Spleen (tissue), 11 donors: ENCODE results near the gene ENPEP. TPM values are rescaled to one million over a fixed set of nuclear protein-coding genes. Genes with fewer than 3 reads are reported as not detected.

ENCODE experiments used
- DNase-seq: peaks from one replicate; pipeline ENCODE4 v3.0.0-alpha.2; 2020
- H3K27ac ChIP-seq, 8 donors: fragments of 200-600 bp; sonication (generic) in 7 of 8; 1 replicate in 4 of 8; 2 replicates in 4 of 8; pipeline versions ENCODE4 v1.5.0 to v1.8.0; 2016 to 2021; ENCODE audit warnings: inconsistent platforms in 4 of 8, mild to moderate bottlenecking in 4 of 8, moderate library complexity in 1 of 8
- H3K27me3 ChIP-seq, 7 donors: fragments of 200-600 bp; sonication (generic) in 6 of 7; replicated peaks in 1 of 7; 1 replicate in 4 of 7; 2 replicates in 3 of 7; pipeline versions ENCODE4 v1.5.0 to v1.8.0; 2016 to 2021; ENCODE audit warnings: inconsistent platforms in 3 of 7, mild to moderate bottlenecking in 1 of 7
- H3K36me3 ChIP-seq, 6 donors: fragments of 200-600 bp; sonication (generic) in 5 of 6; 1 replicate in 4 of 6; 2 replicates in 2 of 6; pipeline versions ENCODE4 v1.5.0 to v1.8.0; 2016 to 2021; ENCODE audit warnings: inconsistent platforms in 2 of 6
- H3K4me1 ChIP-seq, 6 donors: fragments of 200-600 bp; sonication (generic) in 5 of 6; 1 replicate in 3 of 6; 2 replicates in 3 of 6; pipeline versions ENCODE4 v1.5.0 to v1.8.0; 2016 to 2021; ENCODE audit warnings: inconsistent platforms in 3 of 6
- H3K4me3 ChIP-seq, 8 donors: fragments of 200-600 bp; sonication (generic) in 7 of 8; 1 replicate in 4 of 8; 2 replicates in 4 of 8; pipeline versions ENCODE4 v1.5.0 to v1.8.0; 2016 to 2021; ENCODE audit warnings: inconsistent platforms in 4 of 8, mild to moderate bottlenecking in 4 of 8, moderate library complexity in 2 of 8
- H3K9me3 ChIP-seq, 8 donors: fragments of 200-600 bp; sonication (generic) in 7 of 8; 1 replicate in 4 of 8; 2 replicates in 4 of 8; pipeline versions ENCODE4 v1.5.0 to v1.8.0; 2016 to 2021; ENCODE audit warnings: inconsistent platforms in 4 of 8
- POLR2A ChIP-seq, 3 donors: fragments of 450-650 bp; IDR thresholded peaks; one replicate each; pipeline ENCODE4 v1.5.1; 2017; ENCODE audit warnings: antibody characterized with exemption in 3 of 3, mild to moderate bottlenecking in 1 of 3
- POLR2AphosphoS5 ChIP-seq, 3 donors: sonication (generic); formaldehyde crosslinking; IDR thresholded peaks; one replicate each; pipeline ENCODE4 v1.5.1; 2017; ENCODE audit warnings: antibody characterized with exemption in 3 of 3
- WGBS, 5 donors: extraction: QIAGEN DNeasy Blood & Tissue Kit in 3 of 5; methylation state at CpG; one replicate each; pipeline versions ENCODE4 v1.1.5 to v1.1.7; 2013 to 2018; 5-methylcytosine and 5-hydroxymethylcytosine counted together
- intact Hi-C: fragments of 100-400 bp; cut with DNase I; formaldehyde crosslinking; loops from one replicate; pipeline ENCODE4 v1.15.0; 2023; ENCODE audit warnings: low total_unique reads
- polyA plus RNA-seq, 3 donors: library from polyadenylated mRNA; stranded (reverse); fragments of 200-250 nt; gene quantifications; one replicate each; pipeline ENCODE4 v1.2.1, GENCODE V29; 2013
- total RNA-seq, 7 donors: library from RNA; depleted of rRNA in 3 of 7; stranded (reverse); fragments of >200 nt in 3 of 7; fragmentation: NEBNext Ultra II Directional in 4 of 7; extraction: Animal tissue kit (Norgen Biotek cat#: 25700) in 4 of 7; gene quantifications; one replicate each; pipeline versions ENCODE4 v1.1.0 to v1.2.1, GENCODE V29; 2016 to 2021
- TF ChIP-seq, protein P1 (sequence below), 11 experiments: fragments of 200-600 bp in 7 of 11; fragments of 450-650 bp in 4 of 11; sonication (generic) in 4 of 11; IDR thresholded peaks in 8 of 11; conservative IDR thresholded peaks in 3 of 11; 1 replicate in 7 of 11; 2 replicates in 4 of 11; pipeline versions ENCODE4 v1.4.0 to v1.8.0; 2016 to 2021; ENCODE audit warnings: antibody characterized with exemption in 11 of 11, inconsistent platforms in 4 of 11, mild to moderate bottlenecking in 1 of 11
- donor health status: healthy with polysubstance abuse.
- donor health status: DM: no; HTN: no; CAD: no; lungs with moderate emphysema.
- donor health status: DM: no; HTN: no; CAD: no.
- donor health status: Bipolar disorder and iron deficiency.
- donor health status: healthy.
- donor health status: DM: no; HTN: no; CAD: no.
- donor health status: DM: yes; HTN: yes; CAD: no.

ENPEP gene
- total and polyA plus RNA-seq, 10 donors = 1.8 to 48.3 (median 30.3) TPM

DNA sequence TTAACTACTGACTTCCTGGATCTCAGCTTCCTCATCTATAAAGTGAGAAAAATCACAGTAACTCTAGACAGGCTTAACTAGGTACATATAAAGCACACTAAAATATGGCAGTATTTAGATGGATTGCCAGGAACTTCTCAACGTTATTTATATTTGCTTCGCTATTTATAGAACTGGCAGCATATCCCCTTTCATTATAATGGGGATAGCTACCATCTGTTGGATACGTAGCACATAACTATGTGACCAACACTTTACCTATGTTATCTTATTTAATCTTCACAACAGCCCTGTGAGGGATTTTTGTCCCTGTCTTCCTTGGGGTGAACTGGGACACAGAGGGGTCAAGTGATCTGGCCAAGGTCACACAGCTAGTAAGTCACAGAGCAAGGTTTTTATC, 64.6 kb downstream of the ENPEP start:
- no peak overlapping the region for H3K27ac ChIP-seq
- intact Hi-C loops = no loop called here
- H3K9me3 ChIP-seq = peaks cover 0 to 10% (median 4%) of the 10 kb centered on the region in 8 donors
- 45 to 62% (median 56%) methylated on average over 3 of the region's 3 CpGs for WGBS, 5 donors
- no peaks in the 10 kb centered on the region for H3K4me1 ChIP-seq
- TF ChIP-seq, protein P1, sequence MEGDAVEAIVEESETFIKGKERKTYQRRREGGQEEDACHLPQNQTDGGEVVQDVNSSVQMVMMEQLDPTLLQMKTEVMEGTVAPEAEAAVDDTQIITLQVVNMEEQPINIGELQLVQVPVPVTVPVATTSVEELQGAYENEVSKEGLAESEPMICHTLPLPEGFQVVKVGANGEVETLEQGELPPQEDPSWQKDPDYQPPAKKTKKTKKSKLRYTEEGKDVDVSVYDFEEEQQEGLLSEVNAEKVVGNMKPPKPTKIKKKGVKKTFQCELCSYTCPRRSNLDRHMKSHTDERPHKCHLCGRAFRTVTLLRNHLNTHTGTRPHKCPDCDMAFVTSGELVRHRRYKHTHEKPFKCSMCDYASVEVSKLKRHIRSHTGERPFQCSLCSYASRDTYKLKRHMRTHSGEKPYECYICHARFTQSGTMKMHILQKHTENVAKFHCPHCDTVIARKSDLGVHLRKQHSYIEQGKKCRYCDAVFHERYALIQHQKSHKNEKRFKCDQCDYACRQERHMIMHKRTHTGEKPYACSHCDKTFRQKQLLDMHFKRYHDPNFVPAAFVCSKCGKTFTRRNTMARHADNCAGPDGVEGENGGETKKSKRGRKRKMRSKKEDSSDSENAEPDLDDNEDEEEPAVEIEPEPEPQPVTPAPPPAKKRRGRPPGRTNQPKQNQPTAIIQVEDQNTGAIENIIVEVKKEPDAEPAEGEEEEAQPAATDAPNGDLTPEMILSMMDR (IDR thresholded peaks at IDR 0.05 in 8 of 11, conservative IDR thresholded peaks at IDR 0.05 in 3 of 11) = no peak
- no peak for TF ChIP-seq POLR2A (IDR thresholded peaks at IDR 0.05)
- no peak for TF ChIP-seq POLR2AphosphoS5 (IDR thresholded peaks at IDR 0.05)
- H3K27me3 ChIP-seq = no peaks in the 10 kb centered on the region
- no peak overlapping the region for H3K4me3 ChIP-seq
- DNase-seq = no peak
- H3K36me3 ChIP-seq = no peaks in the 10 kb centered on the region

DNA sequence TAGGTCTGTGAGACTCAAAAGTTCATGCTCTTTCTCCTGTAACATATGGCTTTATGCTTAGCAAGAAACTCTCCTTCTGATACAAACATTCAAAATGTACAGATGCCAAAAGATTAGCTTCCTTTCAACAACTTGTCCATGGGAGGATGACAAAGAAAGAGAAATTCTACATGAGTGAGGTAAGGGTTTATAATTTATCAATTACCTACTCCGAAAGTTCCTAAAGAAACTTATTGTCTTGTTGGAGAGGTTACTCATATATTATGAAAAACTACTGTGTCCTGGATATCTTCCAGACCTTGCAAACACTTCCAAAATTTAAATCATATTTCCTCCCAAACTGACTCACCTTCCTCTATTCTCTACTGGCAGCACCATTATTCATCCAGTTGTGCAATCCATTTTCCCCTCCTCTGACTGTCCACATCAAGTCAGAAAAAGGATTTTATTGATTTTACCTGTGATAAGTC, 65.1 kb downstream of the ENPEP start:
- TF ChIP-seq, protein P1 (IDR thresholded peaks at IDR 0.05 in 8 of 11, conservative IDR thresholded peaks at IDR 0.05 in 3 of 11) = no peak
- TF ChIP-seq POLR2A (IDR thresholded peaks at IDR 0.05) (no peak), POLR2AphosphoS5 (IDR thresholded peaks at IDR 0.05) (no peak)
- Histone ChIP-seq H3K9me3 (peaks cover 0 to 10% (median 4%) of the 10 kb centered on the region in 8 donors), H3K4me1 (no peaks in the 10 kb centered on the region), H3K27ac (no peak overlapping the region), H3K36me3 (no peaks in the 10 kb centered on the region), H3K27me3 (no peaks in the 10 kb centered on the region), H3K4me3 (no peak overlapping the region)
- no peak for DNase-seq
- intact Hi-C loops = no loop called here
- WGBS, 5 donors = 70 to 84% (median 80%) methylated on average over 1 of the region's 1 CpG

DNA sequence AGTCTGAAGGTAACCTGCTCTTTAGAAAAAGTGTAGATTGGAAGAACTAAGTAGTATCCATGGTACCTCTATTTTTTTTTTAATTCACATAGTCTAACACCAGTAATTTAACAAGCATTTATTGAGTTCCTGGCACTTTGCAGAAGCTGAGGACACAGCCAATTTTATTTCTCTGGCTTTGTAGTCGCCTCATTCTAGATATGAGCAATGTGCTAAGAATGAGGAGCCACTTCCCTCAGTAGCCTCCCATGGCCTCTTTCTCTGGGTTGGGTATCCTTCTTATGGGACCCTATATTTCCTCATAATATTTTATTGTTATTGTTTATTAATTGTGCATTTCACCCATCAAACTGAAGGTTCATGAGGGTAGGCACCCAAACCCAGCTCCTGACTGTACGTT, 67.6 kb downstream of the ENPEP start:
- H3K36me3 ChIP-seq = no peaks in the 10 kb centered on the region
- DNase-seq = no peak
- intact Hi-C loops = no loop called here
- 68 to 89% (median 69%) methylated on average over 2 of the region's 2 CpGs for WGBS, 5 donors
- TF ChIP-seq POLR2A (IDR thresholded peaks at IDR 0.05) (no peak), POLR2AphosphoS5 (IDR thresholded peaks at IDR 0.05) (no peak)
- TF ChIP-seq, protein P1 (IDR thresholded peaks at IDR 0.05 in 8 of 11, conservative IDR thresholded peaks at IDR 0.05 in 3 of 11) = no peak
- no peak overlapping the region for H3K27ac ChIP-seq
- no peaks in the 10 kb centered on the region for H3K4me1 ChIP-seq
- no peaks in the 10 kb centered on the region for H3K9me3 ChIP-seq
- no peaks in the 10 kb centered on the region for H3K27me3 ChIP-seq
- no peak overlapping the region for H3K4me3 ChIP-seq

GRCh38 chr4:110544594-110544993, 68.6 kb downstream of the ENPEP start:
- intact Hi-C loops = no loop called here
- Histone ChIP-seq H3K4me1 (no peaks in the 10 kb centered on the region), H3K27ac (no peak overlapping the region), H3K36me3 (no peaks in the 10 kb centered on the region), H3K4me3 (no peak overlapping the region), H3K27me3 (no peaks in the 10 kb centered on the region), H3K9me3 (no peaks in the 10 kb centered on the region)
- TF ChIP-seq POLR2AphosphoS5 (IDR thresholded peaks at IDR 0.05) = no peak
- TF ChIP-seq POLR2A (IDR thresholded peaks at IDR 0.05) = no peak
- TF ChIP-seq, protein P1 (IDR thresholded peaks at IDR 0.05 in 8 of 11, conservative IDR thresholded peaks at IDR 0.05 in 3 of 11) = no peak
- DNase-seq = no peak
